ENCODE results near the gene TSN.
A peak's percentile ranks its signal among the peaks of the same experiment; 100 is the strongest.

The TSN gene

GRCh38 chr2:121754851-121755236 lies 607 bp upstream of the TSN start:
- no peak for TF ChIP-seq CTCF (conservative IDR thresholded peaks at IDR 0.05)
- peak overlapping the region; percentile 89 for H3K27ac ChIP-seq

DNA sequence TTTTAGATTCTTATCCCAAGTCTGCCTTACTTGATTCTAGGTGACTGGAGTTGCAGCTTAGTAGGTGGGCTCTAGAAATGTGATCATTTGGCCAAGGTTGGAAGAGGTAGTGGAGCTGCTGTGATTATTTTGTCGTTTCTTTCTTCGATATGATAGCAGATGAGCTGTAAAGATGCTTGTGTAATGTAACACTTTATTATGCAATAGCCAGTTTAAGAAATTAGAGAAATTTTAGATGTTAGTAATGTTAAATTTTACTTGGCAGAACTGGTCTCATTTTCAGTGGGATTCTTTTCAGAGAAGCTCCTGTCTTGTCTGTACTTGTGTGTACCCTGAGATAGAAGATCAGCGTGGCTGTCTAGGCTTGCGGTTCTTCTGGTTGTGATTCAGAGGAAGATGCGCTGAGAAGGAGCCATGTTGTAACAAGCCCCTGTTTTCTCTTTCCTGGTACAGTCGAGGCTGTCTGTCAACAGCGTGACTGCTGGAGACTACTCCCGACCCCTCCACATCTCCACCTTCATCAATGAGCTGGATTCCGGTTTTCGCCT lies 9.3 kb downstream of the TSN start:
- no peak for TF ChIP-seq CTCF (conservative IDR thresholded peaks at IDR 0.05)
- no peak overlapping the region for H3K27ac ChIP-seq

DNA sequence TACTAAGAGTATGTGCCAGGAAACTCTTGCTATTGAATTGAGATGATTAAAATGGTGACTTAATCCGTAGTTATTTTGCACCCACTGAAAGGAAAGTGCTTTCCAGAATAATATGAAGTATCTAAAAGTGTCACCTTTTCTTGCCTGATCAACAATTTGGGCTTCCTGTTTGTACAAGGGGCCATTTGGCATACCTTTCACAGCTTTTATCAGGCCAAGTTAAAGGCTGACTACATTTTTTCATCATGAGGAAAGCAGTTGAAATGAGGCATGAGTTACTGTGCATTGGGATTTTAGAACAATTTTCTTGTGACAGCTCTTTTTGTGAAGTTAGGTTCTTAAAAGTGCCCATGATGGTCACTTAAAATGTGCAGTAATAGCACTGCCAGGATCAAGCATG lies 11.2 kb downstream of the TSN start:
- no peak for TF ChIP-seq CTCF (conservative IDR thresholded peaks at IDR 0.05)
- H3K27ac ChIP-seq, result no peak overlapping the region

- no peak overlapping the region for H3K27ac ChIP-seq
- no peak for TF ChIP-seq CTCF (conservative IDR thresholded peaks at IDR 0.05)
Observed at GRCh38 chr2:121768143-121768755, 12.8 kb downstream of the TSN start.

- no peak overlapping the region for H3K27ac ChIP-seq
- TF ChIP-seq CTCF (conservative IDR thresholded peaks at IDR 0.05), result no peak
Observed at GRCh38 chr2:121771976-121772742, 16.7 kb downstream of the TSN start.

DNA sequence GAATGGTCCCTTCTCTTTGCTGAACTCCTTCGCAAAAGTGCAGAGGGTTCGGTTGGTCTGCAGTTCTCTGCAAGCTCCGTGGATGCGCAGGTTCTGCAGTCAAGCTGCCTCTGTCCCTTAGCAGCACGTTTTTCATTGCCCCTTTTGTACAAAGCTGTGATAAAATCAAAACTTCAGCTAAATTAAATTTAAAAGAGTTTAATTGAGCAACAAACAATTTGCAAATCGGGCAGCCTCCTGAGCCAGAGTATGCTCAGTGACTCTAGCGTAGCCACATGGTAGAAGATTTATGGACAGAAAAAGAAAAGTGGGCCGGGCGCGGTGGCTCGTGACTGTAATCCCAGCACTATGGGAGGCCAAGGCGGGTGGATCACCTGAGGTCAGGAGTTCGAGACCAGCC lies 18.8 kb downstream of the TSN start:
- no peak overlapping the region for H3K27ac ChIP-seq
- TF ChIP-seq CTCF (conservative IDR thresholded peaks at IDR 0.05), result no peak

GRCh38 chr2:121776361-121776760 lies 20.9 kb downstream of the TSN start:
- no peak overlapping the region for H3K27ac ChIP-seq
- no peak for TF ChIP-seq CTCF (conservative IDR thresholded peaks at IDR 0.05)

All from VCaP (cell line).